ENCODE measurements around the gene LIX1.

GRCh38 chr5:97111616-97112015 is 30.8 kb downstream of the LIX1 start:
- no peak for TF ChIP-seq SP1 (IDR thresholded peaks at IDR 0.05; ENCODE audit: low read depth, low read length)
- TF ChIP-seq CTCF (IDR thresholded peaks at IDR 0.05; ENCODE audit: control extremely low read depth in 1 of 3, insufficient read depth in 1 of 3, low read depth in 1 of 3, low read length in 3 of 3), result no peak
- TF ChIP-seq ZNF274 (IDR thresholded peaks at IDR 0.05; ENCODE audit: borderline replicate concordance, extremely low read depth, low read length), result no peak
- no peak for TF ChIP-seq EP300 (IDR thresholded peaks at IDR 0.05; ENCODE audit: borderline replicate concordance in 1 of 2, low read depth in 2 of 2, low read length in 2 of 2)
- TF ChIP-seq PHF8 (conservative IDR thresholded peaks at IDR 0.05; ENCODE audit: low read depth, low read length), result no peak
- no peak for TF ChIP-seq POLR2A (IDR thresholded peaks at IDR 0.05; ENCODE audit: control extremely low read depth in 1 of 2, low read depth in 2 of 2, low read length in 2 of 2)
- no peak for TF ChIP-seq RAD21 (IDR thresholded peaks at IDR 0.05 in 1 of 2, conservative IDR thresholded peaks at IDR 0.05 in 1 of 2; ENCODE audit: low read depth in 2 of 2, low read length in 2 of 2)
- no peak for TF ChIP-seq EZH2 (IDR thresholded peaks at IDR 0.05; ENCODE audit: low read depth, low read length, severe bottlenecking)
- TF ChIP-seq CREB1 (IDR thresholded peaks at IDR 0.05), result no peak
- TF ChIP-seq SIN3A (conservative IDR thresholded peaks at IDR 0.05 in 1 of 2, IDR thresholded peaks at IDR 0.05 in 1 of 2; ENCODE audit: low read depth in 1 of 2, low read length in 2 of 2), result no peak
